Stimulated activated CD8-positive, alpha-beta memory T cell treated with anti-CD3 and anti-CD28 coated beads, Interleukin-12 subunit alpha, Interleukin-12 subunit beta, amount 100 ng/mL, for 1 hour (primary cell): ENCODE measurements around the gene GAGE1.
"Not testable (repeated sequence)": the region's sequence is repeated elsewhere in the genome, so short reads cannot be mapped to it uniquely, and the experiment has no call there.

Experiments used
- DNase-seq: peaks from one replicate; pipeline ENCODE4 v3.0.0-alpha.2; 2020; ENCODE audit warnings: low read depth

Gene GAGE1

GRCh38 chrX:49598720-49599119 lies at the start of gene GAGE1:
Gene GAGE1 (plus strand): TSS chrX:49599020. CDS start chrX:49600175, 1,155 bp downstream.
- not testable (repeated sequence) for DNase-seq

GRCh38 chrX:49550989-49551388 lies 47.8 kb upstream of the GAGE1 start, which contains the start of gene GAGE12E:
Gene GAGE12E (plus strand): TSS chrX:49551289. CDS start chrX:49552444, 1,155 bp downstream.
- not testable (repeated sequence) for DNase-seq

GRCh38 chrX:49560542-49560941 lies 38.3 kb upstream of the GAGE1 start, which contains the start of gene GAGE12F:
Gene GAGE12F (plus strand): TSS chrX:49560842. CDS start chrX:49561997, 1,155 bp downstream.
- not testable (repeated sequence) for DNase-seq

GRCh38 chrX:49568728-49569127 lies 30.1 kb upstream of the GAGE1 start:
- not testable (repeated sequence) for DNase-seq

GRCh38 chrX:49569152-49569551 lies 29.7 kb upstream of the GAGE1 start:
- DNase-seq, result not testable (repeated sequence)

GRCh38 chrX:49570100-49570499 lies 28.7 kb upstream of the GAGE1 start, which contains the start of gene GAGE12G:
Gene GAGE12G (plus strand): TSS chrX:49570400. CDS start chrX:49571555, 1,155 bp downstream.
- not testable (repeated sequence) for DNase-seq

- DNase-seq, result not testable (repeated sequence)
Observed at GRCh38 chrX:49579649-49580048, 19.2 kb upstream of the GAGE1 start, which contains the start of gene GAGE12H. Gene GAGE12H (plus strand): TSS chrX:49579949. CDS start chrX:49581104, 1,155 bp downstream.

- DNase-seq, result not testable (repeated sequence)
Observed at GRCh38 chrX:49589196-49589595, 9.6 kb upstream of the GAGE1 start, which contains the start of gene GAGE2A. Gene GAGE2A (plus strand): TSS chrX:49589496. CDS start chrX:49590651, 1,155 bp downstream.

- not testable (repeated sequence) for DNase-seq
Observed at GRCh38 chrX:49589769-49590478, 8.9 kb upstream of the GAGE1 start.

- not testable (repeated sequence) for DNase-seq
Observed at GRCh38 chrX:49590488-49590887, 8.3 kb upstream of the GAGE1 start.

- no peak for DNase-seq
Observed at GRCh38 chrX:49610718-49611310, 12.0 kb downstream of the GAGE1 start.

GRCh38 chrX:49618574-49618973 lies 19.8 kb downstream of the GAGE1 start:
- no peak for DNase-seq

- DNase-seq, result no peak
Observed at GRCh38 chrX:49627086-49627777, 28.4 kb downstream of the GAGE1 start.

- DNase-seq, result no peak
Observed at GRCh38 chrX:49644991-49645637, 46.3 kb downstream of the GAGE1 start.

GRCh38 chrX:49656533-49656932 lies 57.7 kb downstream of the GAGE1 start:
- no peak for DNase-seq
